ENCODE results near the gene COMMD4.
"Not testable (repeated sequence)": the region's sequence is repeated elsewhere in the genome, so short reads cannot be mapped to it uniquely, and the experiment has no call there.

COMMD4 gene

DNA sequence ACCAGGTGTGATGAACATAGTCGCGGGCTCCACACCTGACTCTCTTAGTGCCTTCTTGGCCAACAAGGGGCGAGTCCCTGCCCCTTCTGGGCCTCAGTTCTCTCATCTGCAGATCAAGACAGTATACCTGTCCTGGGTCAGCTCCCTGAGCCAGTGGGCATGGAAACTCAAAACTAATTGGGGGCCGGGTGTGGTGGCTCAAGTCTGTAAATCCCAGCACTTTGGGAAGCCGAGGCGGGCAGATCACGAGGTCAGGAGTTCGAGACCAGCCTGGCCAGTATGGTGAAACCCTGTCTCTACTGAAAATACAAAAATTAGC, 13.4 kb downstream of the COMMD4 start:
- H3K4me1 ChIP-seq (ENCODE audit: control insufficient read depth in 2 of 2, insufficient read depth in 1 of 2, low read depth in 1 of 2, low read length in 2 of 2); H3K79me1 ChIP-seq (ENCODE audit: low read depth, low read length); H4K91ac ChIP-seq (ENCODE audit: low read depth, low read length, poor library complexity); H3K4me2 ChIP-seq (ENCODE audit: insufficient read depth, low read length, poor library complexity, severe bottlenecking); DNase-seq (ENCODE audit: low spot score); H3K4me3 ChIP-seq (ENCODE audit: low read length in 2 of 2); H3K9me3 ChIP-seq (replicated peaks in 1 of 2; ENCODE audit: control insufficient read depth in 2 of 2, insufficient read depth in 1 of 2, low read depth in 1 of 2, low read length in 2 of 2); H2BK15ac ChIP-seq (ENCODE audit: low read length); H3K4ac ChIP-seq (ENCODE audit: low read length); H2BK12ac ChIP-seq (ENCODE audit: low read length); H3K18ac ChIP-seq (ENCODE audit: low read length); H3K9ac ChIP-seq (ENCODE audit: low read depth, low read length, poor library complexity); H4K8ac ChIP-seq (ENCODE audit: low read depth, low read length); H3K27ac ChIP-seq (replicated peaks; ENCODE audit: low read length); H3K36me3 ChIP-seq (replicated peaks in 1 of 2; ENCODE audit: control insufficient read depth in 2 of 2, insufficient read depth in 2 of 2, low read length in 2 of 2); H3K23ac ChIP-seq (ENCODE audit: low read depth, low read length, poor library complexity); H2AFZ ChIP-seq (ENCODE audit: low read length): not testable (repeated sequence)
- H2BK120ac ChIP-seq (ENCODE audit: low read depth, low read length): peak overlapping the region; percentile 54
- peak overlapping the region; percentile 75 for H2BK5ac ChIP-seq (ENCODE audit: low read length)
- peaks cover 0 to 23% (median 0%) of the 10 kb centered on the region in 3 experiments for H3K27me3 ChIP-seq (ENCODE audit: control insufficient read depth in 3 of 3, insufficient read depth in 3 of 3, low read depth in 1 of 3, low read length in 3 of 3)
- H2AK5ac ChIP-seq (ENCODE audit: low read depth, low read length): peak overlapping the region; percentile 92
- no CpG with 5 or more reads among the region's 8 CpGs for WGBS, 2 donors (ENCODE audit: extremely low coverage in 2 of 2, insufficient read length in 2 of 2, insufficient replicate concordance in 1 of 2)
- peak overlapping the region; percentile 82 for H3K14ac ChIP-seq (ENCODE audit: low read length)

DNA sequence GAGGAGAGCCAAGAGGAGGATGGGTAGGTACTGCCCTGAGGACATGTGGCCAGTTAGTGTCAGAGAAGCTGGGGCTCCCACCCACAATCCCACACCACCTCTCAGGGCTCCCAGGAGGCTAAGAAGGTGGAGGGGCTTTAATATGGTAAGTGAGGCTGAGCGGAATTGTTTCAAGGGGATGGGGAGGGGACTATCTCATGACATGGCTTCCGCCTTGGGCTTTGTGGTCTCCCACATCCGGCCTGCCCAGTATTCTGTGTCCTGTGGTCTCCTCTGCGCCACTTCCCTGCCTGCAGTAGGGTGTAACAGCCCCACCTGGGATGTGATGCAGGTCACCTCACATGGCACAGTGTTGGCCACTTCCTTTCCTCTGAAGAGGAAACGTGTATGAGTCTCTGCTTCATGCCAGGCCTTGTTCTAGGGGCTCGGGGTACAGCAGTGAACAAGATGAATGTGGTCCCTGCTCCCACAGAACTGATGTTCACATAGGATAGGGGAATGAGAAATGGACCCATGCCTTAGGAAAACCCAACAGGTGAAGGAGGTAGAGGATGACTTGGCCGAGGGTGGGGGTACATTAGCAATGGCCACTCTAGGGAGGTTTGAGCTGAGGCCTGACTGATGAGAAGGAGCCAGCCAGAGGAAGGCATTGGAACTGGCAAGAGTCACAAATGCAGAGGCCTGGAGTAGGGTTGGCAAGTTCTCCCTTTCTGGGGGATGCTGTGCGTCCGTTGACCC, 14.2 kb downstream of the COMMD4 start:
- peak overlapping the region; percentile 43 for H3K23ac ChIP-seq (ENCODE audit: low read depth, low read length, poor library complexity)
- H3K36me3 ChIP-seq (replicated peaks in 1 of 2; ENCODE audit: control insufficient read depth in 2 of 2, insufficient read depth in 2 of 2, low read length in 2 of 2): peaks cover 4 to 6% of the 10 kb centered on the region in 2 donors
- no peak overlapping the region for H2BK120ac ChIP-seq (ENCODE audit: low read depth, low read length)
- H2BK5ac ChIP-seq (ENCODE audit: low read length): no peak overlapping the region
- peaks cover 0 to 23% (median 0%) of the 10 kb centered on the region in 3 experiments for H3K27me3 ChIP-seq (ENCODE audit: control insufficient read depth in 3 of 3, insufficient read depth in 3 of 3, low read depth in 1 of 3, low read length in 3 of 3)
- H3K14ac ChIP-seq (ENCODE audit: low read length): peak overlapping the region; percentile 84
- WGBS, 2 donors (ENCODE audit: extremely low coverage in 2 of 2, insufficient read length in 2 of 2, insufficient replicate concordance in 1 of 2): no CpG with 5 or more reads among the region's 9 CpGs
- H3K4ac ChIP-seq (ENCODE audit: low read length): no peak overlapping the region
- no peak overlapping the region for H3K9ac ChIP-seq (ENCODE audit: low read depth, low read length, poor library complexity)
- H2AFZ ChIP-seq (ENCODE audit: low read length): no peak overlapping the region
- no peak overlapping the region for H3K27ac ChIP-seq (replicated peaks; ENCODE audit: low read length)
- no peak overlapping the region for H2BK12ac ChIP-seq (ENCODE audit: low read length)
- H2AK5ac ChIP-seq (ENCODE audit: low read depth, low read length): no peak overlapping the region
- no peak overlapping the region for H3K18ac ChIP-seq (ENCODE audit: low read length)
- H2BK15ac ChIP-seq (ENCODE audit: low read length): no peak overlapping the region
- no peak overlapping the region for H4K91ac ChIP-seq (ENCODE audit: low read depth, low read length, poor library complexity)
- no peak for DNase-seq (ENCODE audit: low spot score)
- peaks cover 3% of the 10 kb centered on the region for H3K79me1 ChIP-seq (ENCODE audit: low read depth, low read length)
- H3K9me3 ChIP-seq (replicated peaks in 1 of 2; ENCODE audit: control insufficient read depth in 2 of 2, insufficient read depth in 1 of 2, low read depth in 1 of 2, low read length in 2 of 2): peaks cover 0 to 3% of the 10 kb centered on the region in 2 donors
- no peak overlapping the region for H3K4me2 ChIP-seq (ENCODE audit: insufficient read depth, low read length, poor library complexity, severe bottlenecking)
- no peak overlapping the region for H4K8ac ChIP-seq (ENCODE audit: low read depth, low read length)
- no peak overlapping the region for H3K4me3 ChIP-seq (ENCODE audit: low read length in 2 of 2)
- peaks cover 3 to 6% of the 10 kb centered on the region in 2 donors for H3K4me1 ChIP-seq (ENCODE audit: control insufficient read depth in 2 of 2, insufficient read depth in 1 of 2, low read depth in 1 of 2, low read length in 2 of 2)

DNA sequence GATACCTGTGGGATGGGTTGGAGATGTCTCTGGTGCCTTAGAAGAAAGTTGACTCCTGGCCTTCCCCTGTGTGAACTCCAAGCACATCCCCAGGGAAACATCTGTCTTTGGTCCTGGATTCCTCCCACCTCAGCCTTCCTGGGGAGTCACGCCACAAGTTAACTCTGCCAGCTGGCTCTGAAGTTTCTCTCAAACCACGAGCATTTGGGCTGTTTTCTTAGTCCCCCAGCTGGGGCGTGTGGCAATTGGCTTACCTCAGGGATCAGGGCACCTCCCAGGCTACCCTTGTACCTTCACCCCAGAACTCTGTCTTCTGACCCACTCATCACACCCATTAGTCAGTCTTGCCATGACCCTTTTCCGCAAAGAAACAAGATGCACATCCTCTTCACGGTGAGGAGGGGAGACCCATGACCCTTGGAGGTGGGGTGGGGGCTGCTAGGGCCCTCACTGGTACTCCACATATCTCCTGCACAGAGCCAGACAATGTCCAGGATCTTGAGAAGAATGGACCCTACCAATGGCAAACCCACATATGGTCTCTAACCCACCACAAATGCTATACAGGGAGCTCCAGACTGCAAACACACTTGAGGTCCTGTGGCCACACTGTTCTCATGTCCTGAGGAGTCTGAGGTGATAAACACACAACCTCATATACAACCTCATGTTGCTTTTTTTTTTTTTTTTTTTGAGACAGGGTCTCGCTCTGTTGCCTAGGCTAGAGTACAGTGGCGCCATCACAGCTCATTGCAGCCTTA, 14.9 kb downstream of the COMMD4 start:
- H3K4me1 ChIP-seq (ENCODE audit: control insufficient read depth in 2 of 2, insufficient read depth in 1 of 2, low read depth in 1 of 2, low read length in 2 of 2): peaks cover 3 to 6% of the 10 kb centered on the region in 2 donors

More for the DNA sequence above, 14.9 kb downstream of the COMMD4 start:
- no peak overlapping the region for H2BK12ac ChIP-seq (ENCODE audit: low read length)
- H3K14ac ChIP-seq (ENCODE audit: low read length): no peak overlapping the region
- no peak overlapping the region for H3K18ac ChIP-seq (ENCODE audit: low read length)
- peaks cover 0 to 23% (median 0%) of the 10 kb centered on the region in 3 experiments for H3K27me3 ChIP-seq (ENCODE audit: control insufficient read depth in 3 of 3, insufficient read depth in 3 of 3, low read depth in 1 of 3, low read length in 3 of 3)
- no peak overlapping the region for H4K91ac ChIP-seq (ENCODE audit: low read depth, low read length, poor library complexity)
- H3K23ac ChIP-seq (ENCODE audit: low read depth, low read length, poor library complexity): peak overlapping the region; percentile 43
- no peak overlapping the region for H3K9ac ChIP-seq (ENCODE audit: low read depth, low read length, poor library complexity)
- H2BK120ac ChIP-seq (ENCODE audit: low read depth, low read length): no peak overlapping the region
- H3K9me3 ChIP-seq (replicated peaks in 1 of 2; ENCODE audit: control insufficient read depth in 2 of 2, insufficient read depth in 1 of 2, low read depth in 1 of 2, low read length in 2 of 2): peaks cover 0 to 3% of the 10 kb centered on the region in 2 donors
- no peak overlapping the region for H2BK5ac ChIP-seq (ENCODE audit: low read length)
- H2AFZ ChIP-seq (ENCODE audit: low read length): no peak overlapping the region
- H4K8ac ChIP-seq (ENCODE audit: low read depth, low read length): no peak overlapping the region
- H3K36me3 ChIP-seq (replicated peaks in 1 of 2; ENCODE audit: control insufficient read depth in 2 of 2, insufficient read depth in 2 of 2, low read length in 2 of 2): peaks cover 4 to 8% of the 10 kb centered on the region in 2 donors
- no peak overlapping the region for H3K4me3 ChIP-seq (ENCODE audit: low read length in 2 of 2)
- H3K4ac ChIP-seq (ENCODE audit: low read length): no peak overlapping the region
- no peak overlapping the region for H3K4me2 ChIP-seq (ENCODE audit: insufficient read depth, low read length, poor library complexity, severe bottlenecking)
- H3K79me1 ChIP-seq (ENCODE audit: low read depth, low read length): peaks cover 3% of the 10 kb centered on the region
- no peak for DNase-seq (ENCODE audit: low spot score)
- WGBS, 2 donors (ENCODE audit: extremely low coverage in 2 of 2, insufficient read length in 2 of 2, insufficient replicate concordance in 1 of 2): no CpG with 5 or more reads among the region's 7 CpGs
- H3K27ac ChIP-seq (replicated peaks; ENCODE audit: low read length): no peak overlapping the region
- H2BK15ac ChIP-seq (ENCODE audit: low read length): no peak overlapping the region
- H2AK5ac ChIP-seq (ENCODE audit: low read depth, low read length): no peak overlapping the region
